Breast epithelium (tissue), 4 donors: ENCODE results near the gene CLNK. TPM values are rescaled to one million over a fixed set of nuclear protein-coding genes. Genes with fewer than 3 reads are reported as not detected.

Experiments
- DNase-seq, 2 donors: peaks; one replicate each; pipeline ENCODE4 v3.0.0-alpha.2; 2019; ENCODE audit warnings: low spot score in 2 of 2
- H3K27ac ChIP-seq, 2 donors: fragments of 200-600 bp; sonication (generic) in 1 of 2; one replicate each; pipeline ENCODE4 v1.5.1; 2016 to 2019; ENCODE audit warnings: mild to moderate bottlenecking in 1 of 2
- H3K27me3 ChIP-seq, 2 donors: fragments of 200-600 bp; sonication (generic) in 1 of 2; one replicate each; pipeline versions ENCODE4 v1.5.1 to v1.6.0; 2017 to 2019; ENCODE audit warnings: control low read depth in 1 of 2, mild to moderate bottlenecking in 1 of 2
- H3K36me3 ChIP-seq: fragments of 200-600 bp; one replicate; pipeline ENCODE4 v1.5.1; 2019
- H3K4me1 ChIP-seq, 2 donors: fragments of 200-600 bp; sonication (generic); one replicate each; pipeline ENCODE4 v1.5.1; 2016 to 2019; ENCODE audit warnings: control low read depth in 1 of 2
- H3K4me3 ChIP-seq, 3 donors: fragments of 200-600 bp; sonication (generic); 1 replicate in 2 of 3; 2 replicates in 1 of 3; pipeline ENCODE4 v1.5.1; 2016 to 2019; ENCODE audit warnings: mild to moderate bottlenecking in 3 of 3, moderate library complexity in 2 of 3
- H3K9me3 ChIP-seq, 2 donors: fragments of 200-600 bp; sonication (generic) in 1 of 2; one replicate each; pipeline ENCODE4 v1.5.1; 2016 to 2019; ENCODE audit warnings: control low read depth in 1 of 2
- POLR2A ChIP-seq: fragments of 450-650 bp; IDR thresholded peaks from one replicate; pipeline ENCODE4 v1.6.1; 2016; ENCODE audit warnings: antibody characterized with exemption, mild to moderate bottlenecking, moderate library complexity
- POLR2AphosphoS5 ChIP-seq, 3 donors: sonication (generic); formaldehyde crosslinking; IDR thresholded peaks; one replicate each; pipeline ENCODE4 v1.6.1; 2017; ENCODE audit warnings: antibody characterized with exemption in 3 of 3
- intact Hi-C: fragments of 100-400 bp; cut with DNase I; formaldehyde crosslinking; loops from one replicate; pipeline ENCODE4 v1.15.1; 2023; ENCODE audit warnings: low total_unique reads
- total RNA-seq, 3 donors: library from RNA; depleted of rRNA; stranded (reverse); fragments of >200 nt; gene quantifications; one replicate each; pipeline ENCODE4 v1.1.0, GENCODE V29; 2016
- TF ChIP-seq, protein P1 (sequence below), 3 donors: fragments of 450-650 bp; IDR thresholded peaks; one replicate each; pipeline ENCODE4 v1.5.1; 2016 to 2017; ENCODE audit warnings: antibody characterized with exemption in 3 of 3, mild to moderate bottlenecking in 3 of 3, moderate library complexity in 3 of 3

CLNK gene, protein sequence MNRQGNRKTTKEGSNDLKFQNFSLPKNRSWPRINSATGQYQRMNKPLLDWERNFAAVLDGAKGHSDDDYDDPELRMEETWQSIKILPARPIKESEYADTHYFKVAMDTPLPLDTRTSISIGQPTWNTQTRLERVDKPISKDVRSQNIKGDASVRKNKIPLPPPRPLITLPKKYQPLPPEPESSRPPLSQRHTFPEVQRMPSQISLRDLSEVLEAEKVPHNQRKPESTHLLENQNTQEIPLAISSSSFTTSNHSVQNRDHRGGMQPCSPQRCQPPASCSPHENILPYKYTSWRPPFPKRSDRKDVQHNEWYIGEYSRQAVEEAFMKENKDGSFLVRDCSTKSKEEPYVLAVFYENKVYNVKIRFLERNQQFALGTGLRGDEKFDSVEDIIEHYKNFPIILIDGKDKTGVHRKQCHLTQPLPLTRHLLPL
- total RNA-seq: under 1 TPM in 1 of 3 donors, not detected in 2; under 0.01 TPM

DNA sequence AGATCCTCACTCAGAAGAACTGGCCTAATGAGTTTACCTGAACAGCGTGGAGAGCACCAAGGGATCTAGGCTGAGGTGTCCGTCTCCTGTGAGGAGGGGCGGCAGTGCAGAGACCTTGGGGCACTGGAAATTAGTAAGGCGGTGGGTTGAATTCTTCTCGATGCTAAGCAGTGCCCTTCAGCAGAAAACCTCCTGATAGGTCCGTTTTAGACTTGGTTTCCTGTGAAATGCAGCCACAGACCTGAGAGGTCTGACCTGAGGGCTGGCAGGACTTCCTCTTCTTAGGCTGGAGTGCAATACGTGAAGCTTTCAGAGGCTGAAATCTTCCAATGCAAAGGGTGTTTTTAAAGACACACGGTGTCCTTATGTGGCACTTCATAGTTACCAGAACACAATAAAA lies at the start of gene CLNK:
TSS of gene CLNK (minus strand) at position 138 of the 400 bp plus-strand sequence. CDS start 16,899 bp downstream, outside the sequence.
- TF ChIP-seq, protein P1, sequence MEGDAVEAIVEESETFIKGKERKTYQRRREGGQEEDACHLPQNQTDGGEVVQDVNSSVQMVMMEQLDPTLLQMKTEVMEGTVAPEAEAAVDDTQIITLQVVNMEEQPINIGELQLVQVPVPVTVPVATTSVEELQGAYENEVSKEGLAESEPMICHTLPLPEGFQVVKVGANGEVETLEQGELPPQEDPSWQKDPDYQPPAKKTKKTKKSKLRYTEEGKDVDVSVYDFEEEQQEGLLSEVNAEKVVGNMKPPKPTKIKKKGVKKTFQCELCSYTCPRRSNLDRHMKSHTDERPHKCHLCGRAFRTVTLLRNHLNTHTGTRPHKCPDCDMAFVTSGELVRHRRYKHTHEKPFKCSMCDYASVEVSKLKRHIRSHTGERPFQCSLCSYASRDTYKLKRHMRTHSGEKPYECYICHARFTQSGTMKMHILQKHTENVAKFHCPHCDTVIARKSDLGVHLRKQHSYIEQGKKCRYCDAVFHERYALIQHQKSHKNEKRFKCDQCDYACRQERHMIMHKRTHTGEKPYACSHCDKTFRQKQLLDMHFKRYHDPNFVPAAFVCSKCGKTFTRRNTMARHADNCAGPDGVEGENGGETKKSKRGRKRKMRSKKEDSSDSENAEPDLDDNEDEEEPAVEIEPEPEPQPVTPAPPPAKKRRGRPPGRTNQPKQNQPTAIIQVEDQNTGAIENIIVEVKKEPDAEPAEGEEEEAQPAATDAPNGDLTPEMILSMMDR (IDR thresholded peaks at IDR 0.05): no peak
- TF ChIP-seq POLR2A (no peak), POLR2AphosphoS5 (IDR thresholded peaks at IDR 0.05) (no peak)
- no peak for DNase-seq
- H3K9me3 ChIP-seq: no peaks in the 10 kb centered on the region
- H3K4me3 ChIP-seq: no peak within 1 kb of the TSS
- no peaks in the 10 kb centered on the region for H3K36me3 ChIP-seq
- H3K27me3 ChIP-seq: no peaks in the 10 kb centered on the region
- H3K4me1 ChIP-seq: no peaks in the 10 kb centered on the region
- intact Hi-C loops: no loop called here
- H3K27ac ChIP-seq: no peak within 1 kb of the TSS

DNA sequence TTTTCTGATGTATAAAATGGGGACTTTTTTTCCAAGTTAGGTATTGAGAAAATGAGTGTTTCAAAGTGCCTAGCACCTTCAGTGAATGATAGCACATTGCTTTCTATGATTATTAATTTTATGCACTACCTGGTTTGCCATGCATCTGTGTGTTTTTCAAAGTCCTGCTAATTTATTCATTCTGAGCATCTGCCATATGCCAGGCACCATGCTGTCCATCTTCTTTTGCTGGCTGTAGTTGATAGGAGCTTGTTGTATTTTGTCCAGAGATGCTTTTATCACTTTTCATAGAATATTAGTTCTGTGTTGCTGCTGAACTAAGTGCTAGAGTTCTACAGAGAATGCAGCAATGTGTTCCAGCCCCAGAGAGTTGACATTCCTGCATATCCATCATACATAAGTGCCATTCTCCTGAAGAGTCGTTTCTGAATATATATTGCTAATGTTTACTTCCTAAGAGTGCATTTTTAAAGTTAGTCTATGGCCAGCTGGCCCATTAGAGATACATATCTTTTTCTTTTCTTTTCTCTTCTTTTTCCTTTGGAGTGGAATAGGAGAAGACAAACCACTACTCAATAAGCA lies 49.0 kb upstream of the CLNK start:
- intact Hi-C loops: no loop called here
- Histone ChIP-seq H3K27ac (no peak overlapping the region), H3K4me3 (no peak overlapping the region), H3K36me3 (no peaks in the 10 kb centered on the region), H3K4me1 (no peaks in the 10 kb centered on the region), H3K9me3 (no peaks in the 10 kb centered on the region), H3K27me3 (no peaks in the 10 kb centered on the region)
- no peak for TF ChIP-seq POLR2A
- no peak for TF ChIP-seq POLR2AphosphoS5 (IDR thresholded peaks at IDR 0.05)
- TF ChIP-seq, protein P1 (IDR thresholded peaks at IDR 0.05): no peak
- no peak for DNase-seq

DNA sequence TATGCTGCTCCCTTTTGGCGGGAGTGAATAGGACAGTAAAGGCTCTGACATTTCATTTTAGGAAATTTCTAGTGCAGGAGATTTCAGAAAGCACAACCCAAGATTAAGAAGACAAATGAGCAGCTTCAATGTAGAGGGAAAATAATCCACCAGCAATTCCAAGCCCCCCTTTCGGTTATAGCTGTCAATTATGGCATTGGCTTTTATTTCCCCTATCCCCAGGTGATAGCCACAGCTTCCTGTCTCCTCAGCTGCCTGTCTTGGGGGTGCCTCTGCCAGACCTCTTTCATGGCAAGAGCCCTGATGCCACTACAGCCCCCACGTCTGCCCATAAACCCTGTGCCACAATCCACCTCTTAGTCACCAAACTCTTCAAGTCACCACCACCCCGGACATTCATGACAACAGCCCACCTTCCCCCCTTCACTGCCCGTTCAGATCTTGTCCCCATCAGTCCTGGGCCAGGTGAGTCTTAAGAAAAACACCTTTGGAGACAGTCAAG lies 48.4 kb upstream of the CLNK start:
- intact Hi-C loops: no loop called here
- Histone ChIP-seq H3K27me3 (no peaks in the 10 kb centered on the region), H3K4me1 (no peaks in the 10 kb centered on the region), H3K27ac (no peak overlapping the region), H3K36me3 (no peaks in the 10 kb centered on the region), H3K4me3 (no peak overlapping the region), H3K9me3 (no peaks in the 10 kb centered on the region)
- no peak for DNase-seq
- TF ChIP-seq POLR2AphosphoS5 (IDR thresholded peaks at IDR 0.05) (no peak), POLR2A (no peak)
- TF ChIP-seq, protein P1 (IDR thresholded peaks at IDR 0.05): no peak

DNA sequence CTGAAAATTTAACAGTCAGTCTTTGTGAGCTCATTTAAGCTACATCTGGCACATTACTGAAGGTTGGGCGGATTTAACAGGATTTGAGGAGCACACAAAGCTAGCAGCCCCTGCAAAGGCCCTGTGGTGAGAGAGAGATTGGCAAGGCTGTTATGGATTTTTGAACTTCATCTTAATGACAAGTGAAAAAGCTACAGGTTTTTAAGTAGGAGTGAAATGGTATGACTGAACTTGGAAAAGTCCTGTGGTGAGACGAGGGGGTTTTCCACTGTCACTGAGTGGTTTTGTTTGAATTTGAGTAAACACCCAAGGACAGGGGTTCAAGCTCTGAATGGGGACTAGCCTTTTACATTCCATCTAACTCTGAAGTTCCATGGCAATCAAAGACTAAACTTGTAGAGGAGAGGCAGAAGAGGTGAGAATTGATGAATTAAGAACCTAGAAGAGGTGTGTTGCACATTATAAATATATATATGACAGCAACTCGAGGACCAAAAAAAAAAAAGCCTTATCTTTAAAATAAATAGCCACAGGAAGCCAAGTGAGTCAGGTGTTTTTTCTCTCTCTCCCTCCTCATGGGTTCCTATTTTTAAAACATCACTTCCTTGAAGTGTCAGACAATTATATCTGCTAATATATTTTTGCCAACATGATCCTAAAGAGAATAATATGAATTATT lies 47.8 kb upstream of the CLNK start:
- no peak for TF ChIP-seq POLR2AphosphoS5 (IDR thresholded peaks at IDR 0.05)
- TF ChIP-seq POLR2A: no peak
- TF ChIP-seq, protein P1 (IDR thresholded peaks at IDR 0.05): no peak
- no peaks in the 10 kb centered on the region for H3K36me3 ChIP-seq
- H3K9me3 ChIP-seq: no peaks in the 10 kb centered on the region
- H3K4me3 ChIP-seq: no peak overlapping the region
- H3K27ac ChIP-seq: no peak overlapping the region
- H3K4me1 ChIP-seq: no peaks in the 10 kb centered on the region
- no peaks in the 10 kb centered on the region for H3K27me3 ChIP-seq
- no peak for DNase-seq
- intact Hi-C loops: no loop called here
